ENCODE results near the gene FLNB.
"Not testable (repeated sequence)": the region's sequence is repeated elsewhere in the genome, so short reads cannot be mapped to it uniquely, and the experiment has no call there.

Gene FLNB

DNA sequence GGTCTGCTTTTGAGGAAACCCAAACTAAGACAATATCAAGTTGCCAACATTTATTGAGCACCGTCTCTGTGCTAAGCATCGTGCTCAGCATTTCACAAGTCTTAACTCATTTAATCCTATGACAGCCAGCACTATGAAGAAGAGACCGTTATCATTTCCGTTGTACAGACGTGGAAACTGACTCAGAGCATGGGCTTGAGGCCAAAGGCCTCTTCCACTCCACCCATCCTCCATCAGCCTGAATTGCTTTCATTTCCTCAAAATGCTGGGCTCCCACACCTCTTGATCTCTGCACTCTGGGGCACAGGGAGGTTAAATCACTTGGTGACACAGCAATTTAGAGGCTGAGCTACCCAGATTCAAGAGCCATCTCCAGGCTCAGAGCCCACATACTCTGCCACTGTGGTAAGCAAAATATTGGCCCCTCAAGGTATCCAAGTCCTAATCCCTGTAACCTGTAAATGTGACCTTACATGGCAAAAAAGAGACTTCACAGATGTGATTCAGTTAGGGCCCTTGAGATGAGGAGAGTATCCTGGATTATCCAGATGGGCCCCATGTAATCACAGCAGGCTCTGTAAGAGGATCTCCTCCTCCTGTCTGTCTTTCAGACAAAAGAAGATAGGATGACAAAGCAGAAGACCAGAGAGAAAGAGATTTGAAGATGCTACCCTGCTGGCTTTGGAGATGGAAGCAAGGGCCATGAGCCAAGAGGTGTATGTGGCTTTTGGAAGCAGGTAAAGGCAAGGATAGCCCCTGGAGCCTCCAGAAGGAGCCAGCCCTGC lies 24.3 kb upstream of the FLNB start:
- no peak for DNase-seq

GRCh38 chr3:57985176-57985983 lies 22.8 kb upstream of the FLNB start:
- no peak for DNase-seq

- DNase-seq, result no peak
These were observed 22.3 kb upstream of the FLNB start for GRCh38 chr3:57985984-57986246.

- DNase-seq, result no peak
These were observed 22.0 kb upstream of the FLNB start for GRCh38 chr3:57986261-57986660.

- DNase-seq, result not testable (repeated sequence)
These were observed 19.0 kb upstream of the FLNB start for GRCh38 chr3:57989198-57989597.

GRCh38 chr3:57989646-57990045 lies 18.6 kb upstream of the FLNB start:
- no peak for DNase-seq

DNA sequence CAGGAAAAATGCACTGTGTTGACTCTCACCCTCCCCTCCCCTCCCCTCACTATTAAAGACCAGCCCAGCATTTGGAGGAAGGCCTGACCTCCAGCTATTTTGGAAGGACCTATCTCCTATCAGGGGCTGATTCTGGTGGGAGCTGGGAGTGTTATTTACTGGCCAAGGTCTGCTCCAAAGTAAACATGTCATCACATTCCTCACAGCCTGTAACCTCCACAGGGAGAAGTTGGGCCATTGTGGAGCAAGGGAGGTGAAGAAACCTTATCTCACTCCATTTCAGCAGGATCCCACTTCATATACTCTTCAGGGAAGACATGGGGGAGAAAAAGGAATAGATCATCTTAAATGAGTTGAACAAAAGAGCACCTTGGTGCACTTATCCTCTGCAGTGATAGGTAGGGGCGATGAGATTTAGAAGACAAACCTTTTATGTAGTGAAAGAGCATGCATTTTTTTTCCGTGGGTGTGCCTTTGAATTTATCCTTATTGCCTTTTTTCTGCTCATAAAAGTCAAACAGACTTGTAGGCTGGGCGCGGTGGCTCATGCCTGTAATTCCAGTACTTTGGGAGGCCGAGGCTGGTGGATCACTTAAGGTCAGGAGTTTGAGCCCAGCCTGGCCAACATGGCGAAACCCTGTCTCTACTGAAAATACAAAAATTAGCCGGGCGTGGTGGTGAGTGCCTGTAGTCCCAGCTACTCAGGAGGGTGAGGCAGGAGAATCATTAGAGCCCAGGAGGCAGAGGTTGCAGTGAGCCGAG lies 15.6 kb upstream of the FLNB start:
- no peak for DNase-seq

GRCh38 chr3:57998366-57999283 lies 9.6 kb upstream of the FLNB start:
- no peak for DNase-seq

DNA sequence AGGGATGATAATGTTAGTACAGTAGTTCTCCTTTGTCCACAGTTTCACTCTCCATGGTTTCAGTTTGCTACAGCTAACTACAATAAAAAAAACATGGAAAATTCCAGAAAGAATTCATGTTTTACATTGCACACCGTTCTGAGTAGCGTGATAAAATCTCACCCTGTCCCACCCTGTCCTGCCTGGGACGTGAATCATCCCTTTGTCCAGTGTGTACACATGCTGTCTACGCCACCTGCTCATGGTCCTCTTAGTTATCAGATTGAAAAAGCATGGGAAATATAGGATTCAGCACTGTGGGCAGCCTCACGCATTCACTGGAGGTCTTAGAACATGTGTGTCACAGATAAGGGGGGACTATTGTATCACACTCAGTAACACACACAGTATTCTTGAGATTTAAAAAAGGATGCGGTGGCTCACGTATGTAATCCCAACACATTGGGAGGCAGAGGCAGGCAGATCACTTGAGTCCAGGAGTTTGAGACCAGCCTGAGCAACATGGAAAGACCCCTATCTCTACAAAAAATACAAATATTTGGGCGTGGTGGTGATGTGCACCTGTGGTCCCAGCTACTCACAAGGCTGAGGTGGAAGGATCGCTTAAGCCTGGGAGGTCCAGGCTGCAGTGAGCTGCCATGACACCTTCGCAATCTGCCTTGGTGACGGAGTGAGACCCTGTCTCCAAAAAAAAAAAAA lies 8.7 kb upstream of the FLNB start:
- DNase-seq, result no peak

DNA sequence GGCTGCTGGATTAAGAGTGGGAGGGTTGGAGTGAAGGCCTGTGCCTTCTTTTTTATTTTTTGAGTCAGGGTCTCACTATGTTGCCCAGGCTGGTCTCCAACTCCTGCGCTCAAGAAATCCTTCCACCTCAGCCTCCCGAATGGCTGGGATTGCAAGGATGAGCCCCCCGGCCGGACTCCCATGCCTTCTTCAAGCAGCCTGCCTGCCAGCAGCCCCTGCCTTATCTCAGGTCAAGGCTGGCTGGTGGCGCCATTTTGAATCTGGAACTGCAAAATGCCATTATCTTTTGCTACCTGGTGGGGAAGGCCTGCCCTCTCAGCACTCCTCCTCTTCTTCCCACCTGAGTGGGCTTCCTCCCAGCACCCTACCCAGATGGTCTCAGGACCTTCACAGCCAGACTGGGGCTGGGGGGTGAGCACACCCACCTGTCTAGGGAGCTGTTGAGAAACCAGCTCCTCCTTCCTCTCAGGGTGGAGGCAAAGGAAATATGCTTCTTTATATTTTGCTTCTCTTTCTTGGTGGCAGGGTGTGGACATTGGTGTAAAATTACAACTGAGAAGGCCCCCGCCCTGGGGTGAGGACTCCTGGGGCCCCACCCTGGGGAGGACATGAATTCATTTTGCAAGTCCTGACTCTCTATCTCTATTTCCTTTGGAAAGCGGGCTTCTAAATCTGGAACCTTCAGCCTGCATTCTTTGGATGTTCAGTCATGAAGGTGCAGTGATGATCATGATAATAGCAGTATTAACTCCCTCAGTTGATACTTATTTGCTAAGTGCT lies 7.7 kb upstream of the FLNB start:
- no peak for DNase-seq

DNA sequence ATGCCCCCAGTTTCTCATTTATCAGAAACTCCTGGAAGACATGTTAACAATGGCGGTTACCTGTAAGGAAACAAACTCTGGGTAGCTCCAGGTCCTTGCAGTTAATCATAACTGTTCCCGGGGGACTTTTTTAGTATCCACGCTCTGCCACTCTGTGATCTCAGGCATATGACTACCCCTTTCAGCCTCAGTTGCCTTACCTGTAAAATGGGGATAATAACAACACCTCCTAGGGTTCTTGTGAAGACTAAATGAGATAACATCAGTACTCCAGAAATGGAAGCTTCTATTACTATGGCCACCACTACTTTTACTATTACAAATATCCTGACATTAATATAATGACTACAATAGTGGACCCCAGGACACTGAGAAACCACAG lies 7.1 kb upstream of the FLNB start:
- DNase-seq, result no peak

- no peak for DNase-seq
These were observed 6.2 kb upstream of the FLNB start for GRCh38 chr3:58001979-58002378.

- DNase-seq, result no peak
These were observed 5.1 kb upstream of the FLNB start for GRCh38 chr3:58003093-58003492.

GRCh38 chr3:58004973-58005372 lies 3.2 kb upstream of the FLNB start:
- DNase-seq, result no peak

DNA sequence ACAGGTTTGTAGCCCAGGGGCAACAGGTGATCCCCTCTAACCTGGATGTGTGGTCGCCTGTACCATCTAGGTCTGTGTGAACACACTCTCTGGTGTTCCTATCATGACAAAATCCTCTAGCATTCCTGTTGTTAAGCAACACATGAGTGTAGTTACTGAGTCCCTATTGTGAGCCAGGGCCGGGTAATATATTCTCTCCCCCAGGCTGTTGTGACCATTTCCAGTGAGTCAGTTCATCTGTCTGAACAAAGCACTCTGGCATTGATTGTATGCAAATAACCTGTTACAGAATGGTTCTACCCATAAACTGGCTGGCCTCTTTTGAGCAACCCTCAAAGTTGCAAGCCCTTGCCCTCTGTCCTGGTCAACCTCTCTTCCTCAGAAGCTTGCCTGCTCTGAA lies 2.6 kb upstream of the FLNB start:
- DNase-seq, result no peak

GRCh38 chr3:58006661-58007060 lies 1.6 kb upstream of the FLNB start:
- DNase-seq, result no peak

- DNase-seq, result no peak
These were observed 965 bp downstream of the FLNB start for GRCh38 chr3:58009026-58009748.

GRCh38 chr3:58009749-58010535 lies 1.7 kb downstream of the FLNB start:
- DNase-seq, result no peak

GRCh38 chr3:58010562-58010961 lies 2.3 kb downstream of the FLNB start:
- DNase-seq, result no peak

- no peak for DNase-seq
These were observed 3.4 kb downstream of the FLNB start for GRCh38 chr3:58011580-58011979.
